Thyroid gland (tissue), 4 donors: ENCODE data around the gene SPATA3.

Experiments
- CTCF ChIP-seq, 6 experiments: fragments of 200-600 bp in 3 of 6; fragments of 450-650 bp in 3 of 6; sonication (generic) in 3 of 6; IDR thresholded peaks; one replicate each; pipeline ENCODE4 v1.5.1; 2016 to 2019; ENCODE audit warnings: antibody characterized with exemption in 6 of 6, mild to moderate bottlenecking in 2 of 6, inconsistent platforms in 1 of 6, moderate library complexity in 1 of 6
- POLR2A ChIP-seq, 2 donors: fragments of 450-650 bp; IDR thresholded peaks; one replicate each; pipeline ENCODE4 v1.6.1; 2017; ENCODE audit warnings: antibody characterized with exemption in 2 of 2, mild to moderate bottlenecking in 2 of 2, moderate library complexity in 1 of 2

GRCh38 chr2:230990899-230991150 is 5.1 kb upstream of the SPATA3 start:
- TF ChIP-seq POLR2A (IDR thresholded peaks at IDR 0.05) (no peak), CTCF (IDR thresholded peaks at IDR 0.05) (no peak)
